K562 (cell line): ENCODE results near the gene LGI4. TPM values are rescaled to one million over a fixed set of nuclear protein-coding genes. Genes with fewer than 3 reads are reported as not detected.

ENCODE experiments used
- SAFB2 ChIP-seq: fragments of 200-400 bp; formaldehyde crosslinking; IDR thresholded peaks from 2 replicates; pipeline ENCODE4 v1.6.1; 2018; ENCODE audit warnings: borderline replicate concordance, low read length, low read depth, moderate library complexity; ENCODE audit not compliant: severe bottlenecking
- ZBTB40 ChIP-seq, 2 experiments: fragments of 450-650 bp in 1 of 2; sonication (generic) in 1 of 2; formaldehyde crosslinking in 1 of 2; IDR thresholded peaks; 2 replicates each; pipeline versions ENCODE4 v1.7.1 to v1.9.0; 2016 to 2022; ENCODE audit warnings: inconsistent platforms in 1 of 2, mild to moderate bottlenecking in 1 of 2, missing genetic modification reagents in 1 of 2
- polyA plus RNA-seq, 8 experiments: library from polyadenylated mRNA; depleted of rRNA in 4 of 8; stranded (reverse) in 5 of 8; unstranded in 3 of 8; fragments of >200 nt; fragmentation: Nextera tagmentation in 2 of 8; fragmentation: Illumina TruSeq in 1 of 8; extraction: Ambion mirVana in 2 of 8; extraction: Trizol in 1 of 8; gene quantifications; 2 replicates each; pipeline versions ENCODE4 v1.2.1 to v1.2.3, GENCODE V29; 2011 to 2014; ENCODE audit warnings: inconsistent platforms in 1 of 8, missing spikeins in 1 of 8
- total RNA-seq, 7 experiments: library from RNA; depleted of rRNA in 6 of 7; stranded (reverse); fragments of >200 nt in 6 of 7; fragmentation: Illumina TruSeq in 2 of 7; extraction: Trizol in 2 of 7; gene quantifications; 2 replicates each; pipeline versions ENCODE4 v1.2.1 to v1.2.3, GENCODE V29; 2011 to 2021; ENCODE audit warnings: low replicate concordance in 1 of 7

LGI4 gene
- total and polyA plus RNA-seq, 9 of the 15 experiments (the other 6 are each of a cell fraction or from before 2014, with no cell fraction given): 0.14 to 0.30 (median 0.24) TPM; not detected in 4

DNA sequence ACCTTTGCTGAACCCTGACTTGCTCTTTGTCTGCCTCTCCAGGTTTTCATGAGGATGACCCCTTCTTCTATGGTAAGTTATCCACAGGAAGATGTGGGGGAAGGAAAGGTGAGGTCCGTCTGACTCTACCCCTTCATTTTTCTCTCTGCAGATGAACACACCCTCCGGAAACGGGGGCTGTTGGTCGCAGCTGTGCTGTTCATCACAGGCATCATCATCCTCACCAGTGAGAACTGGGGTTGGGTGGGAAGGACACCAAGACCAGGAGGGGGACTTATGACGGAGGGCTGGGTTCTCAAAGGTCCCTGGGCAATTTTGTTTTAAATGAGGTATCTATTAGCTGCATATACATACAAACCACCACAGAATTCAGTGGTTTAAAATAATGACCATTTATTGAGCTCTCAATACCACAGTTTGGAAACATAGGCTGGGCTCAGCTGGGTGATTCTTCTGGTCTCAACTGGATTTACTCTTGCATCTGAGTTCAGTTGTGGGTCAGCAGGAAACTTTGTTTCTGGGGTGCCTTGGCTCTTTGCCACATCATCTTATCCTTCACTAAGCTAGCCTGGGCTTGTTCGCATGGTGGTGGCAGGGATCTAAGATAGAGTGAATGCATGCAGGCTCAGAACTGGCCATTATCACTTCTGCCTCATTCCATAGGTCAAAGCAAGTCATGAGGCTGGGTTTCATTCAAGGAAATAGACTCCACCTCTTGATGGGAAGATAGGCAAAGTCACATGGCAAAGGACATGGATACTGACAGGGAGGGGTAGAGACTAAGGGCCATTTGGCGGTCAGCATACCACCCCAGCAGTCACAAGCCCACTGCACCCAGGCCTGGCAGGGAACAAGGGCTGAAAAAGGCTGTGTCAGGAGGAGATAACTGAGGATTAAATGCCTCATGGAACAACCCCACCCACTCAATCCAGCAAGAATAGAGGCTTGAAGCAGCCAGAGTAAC, 31.5 kb upstream of the LGI4 start (continued):
- TF ChIP-seq ZBTB40 (IDR thresholded peaks at IDR 0.05) (no peak), ZBTB40 (CRISPR knock-in tag; IDR thresholded peaks at IDR 0.05) (no peak), SAFB2 (no peak)
